ENCODE measurements around the gene POU6F2. TPM values are rescaled to one million over a fixed set of nuclear protein-coding genes. Genes with fewer than 3 reads are reported as not detected.

Gene POU6F2
- total RNA-seq, 2 experiments from 2014 or later = not detected

DNA sequence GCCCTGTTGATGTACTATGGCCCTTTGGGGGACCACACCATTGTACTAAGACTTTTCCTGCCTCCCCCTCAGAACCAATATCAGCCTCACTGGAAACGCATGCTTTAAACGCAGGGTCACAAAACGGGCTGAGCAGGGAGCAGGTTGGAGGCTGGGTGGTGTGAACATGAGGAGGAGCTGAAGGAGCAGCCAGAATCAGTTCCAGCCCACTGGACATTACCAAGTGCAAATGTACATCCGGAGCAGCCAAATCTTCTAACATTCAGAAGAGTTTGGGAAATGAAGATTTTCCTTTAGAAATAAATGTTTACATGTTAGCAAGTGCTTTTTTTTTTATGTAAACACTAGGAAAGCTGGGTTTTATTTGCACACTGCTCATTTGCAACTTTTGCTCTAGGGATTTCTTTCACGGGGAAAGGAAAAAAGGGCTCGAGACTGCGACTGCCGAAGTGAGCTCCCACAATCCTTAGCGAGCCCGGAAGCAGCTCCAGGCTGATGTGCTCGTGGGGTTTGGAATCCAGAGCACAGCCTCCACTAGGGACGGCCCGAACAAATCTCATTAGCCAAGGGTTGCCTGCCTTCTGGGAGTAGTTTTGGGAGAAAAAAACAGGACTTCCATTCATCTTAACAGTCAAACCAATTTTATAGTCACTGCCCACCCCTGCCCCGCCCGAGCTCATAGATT is 480.5 kb downstream of the POU6F2 start:
- CTCF ChIA-PET = interaction anchor here (0.5 kb wide), 1 partner anchor 10 kb away, joined by 3 read pairs; no protein-coding TSS in a partner anchor
- no peak for DNase-seq
- peaks cover 13% of the 10 kb centered on the region for H3K27me3 Mint-ChIP-seq
- no peak overlapping the region for H3K4me3 Mint-ChIP-seq
- no peaks in the 10 kb centered on the region for H3K36me3 Mint-ChIP-seq (ENCODE audit: low read depth)
- no peaks in the 10 kb centered on the region for H3K9me3 Mint-ChIP-seq
- POLR2A ChIA-PET = no interaction called here
- H3K27ac Mint-ChIP-seq = no peak overlapping the region
- no peaks in the 10 kb centered on the region for H3K4me1 Mint-ChIP-seq

DNA sequence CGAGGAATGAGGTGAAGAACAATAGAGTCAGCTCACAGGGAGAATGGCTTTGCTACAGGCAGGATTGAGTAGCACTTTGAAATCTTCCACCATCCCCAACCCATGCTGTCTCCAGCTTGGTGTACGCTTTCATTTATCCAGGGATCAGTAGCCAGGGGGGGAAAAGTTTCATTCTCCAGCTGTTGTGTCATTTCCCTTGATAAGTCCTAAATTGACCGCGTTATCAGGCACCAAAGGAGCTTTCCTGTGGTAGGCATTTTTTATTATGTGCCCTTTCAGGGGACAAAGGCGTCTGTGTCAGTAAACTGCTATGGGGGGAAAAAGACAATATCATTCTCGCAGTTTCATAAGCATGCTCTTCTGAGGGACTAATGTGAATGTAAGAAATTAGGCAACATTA is 481.9 kb downstream of the POU6F2 start:
- Mint-ChIP-seq H3K9me3 (no peaks in the 10 kb centered on the region), H3K4me1 (no peaks in the 10 kb centered on the region), H3K27me3 (peaks cover 16% of the 10 kb centered on the region), H3K27ac (no peak overlapping the region), H3K36me3 (ENCODE audit: low read depth) (no peaks in the 10 kb centered on the region), H3K4me3 (no peak overlapping the region)
- no peak for DNase-seq
- CTCF ChIA-PET = no interaction called here
- POLR2A ChIA-PET = no interaction called here

DNA sequence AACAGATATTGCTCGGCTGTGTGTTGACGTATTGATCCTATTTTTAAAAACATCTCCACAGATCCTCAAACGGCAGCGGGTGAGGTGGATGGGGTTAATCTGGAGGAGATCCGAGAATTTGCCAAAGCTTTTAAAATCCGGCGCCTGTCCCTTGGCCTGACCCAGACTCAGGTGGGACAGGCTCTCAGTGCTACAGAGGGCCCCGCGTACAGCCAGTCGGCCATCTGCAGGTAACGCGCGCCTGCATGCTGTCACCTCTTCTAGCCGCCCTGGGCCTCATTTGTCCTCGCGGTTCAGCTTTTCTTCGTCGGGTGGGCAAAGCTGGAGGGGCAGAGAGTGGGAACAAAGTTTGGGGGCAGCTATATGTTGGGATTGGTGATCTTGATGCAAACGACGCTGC is 482.8 kb downstream of the POU6F2 start:
- H3K27me3 Mint-ChIP-seq = peaks cover 23% of the 10 kb centered on the region
- DNase-seq = no peak
- H3K4me1 Mint-ChIP-seq = peaks cover 6% of the 10 kb centered on the region
- no peak overlapping the region for H3K27ac Mint-ChIP-seq
- ChIA-PET CTCF (no interaction called here), POLR2A (no interaction called here)
- H3K9me3 Mint-ChIP-seq = no peaks in the 10 kb centered on the region
- no peaks in the 10 kb centered on the region for H3K36me3 Mint-ChIP-seq (ENCODE audit: low read depth)
- H3K4me3 Mint-ChIP-seq = no peak overlapping the region

DNA sequence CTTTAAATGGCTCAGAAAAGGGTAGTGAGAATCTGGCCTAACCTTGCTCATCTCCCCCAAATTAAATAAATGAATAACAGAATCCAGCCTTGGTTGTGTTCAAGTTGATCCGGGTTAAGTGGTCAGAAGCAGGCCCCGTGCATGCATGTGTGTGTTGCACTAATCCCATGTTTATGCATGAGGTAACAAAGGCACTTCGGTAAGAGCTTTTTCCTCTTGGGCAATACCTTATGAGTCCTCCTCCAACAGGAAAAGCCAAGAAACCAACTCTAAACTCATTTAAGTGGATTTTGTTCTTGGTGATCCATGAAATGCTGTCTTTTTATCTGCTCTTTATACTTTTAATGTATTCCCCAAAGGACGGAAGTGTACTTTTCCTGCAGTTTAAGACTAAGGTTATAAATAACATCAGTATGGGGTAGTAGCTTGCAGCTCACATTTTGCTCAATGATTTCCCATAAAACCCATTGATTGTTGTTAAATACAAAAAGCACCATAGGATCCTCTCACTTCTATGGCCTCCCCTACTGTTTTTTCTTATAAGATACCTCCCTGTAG is 483.6 kb downstream of the POU6F2 start:
- Mint-ChIP-seq H3K4me3 (no peak overlapping the region), H3K9me3 (no peaks in the 10 kb centered on the region), H3K4me1 (peaks cover 8% of the 10 kb centered on the region), H3K36me3 (ENCODE audit: low read depth) (no peaks in the 10 kb centered on the region), H3K27me3 (peaks cover 29% of the 10 kb centered on the region), H3K27ac (no peak overlapping the region)
- CTCF ChIA-PET = interaction anchor here (3.4 kb wide), 1 partner anchor 8 kb away, joined by 22 read pairs; no protein-coding TSS in a partner anchor
- POLR2A ChIA-PET = no interaction called here
- DNase-seq = no peak

DNA sequence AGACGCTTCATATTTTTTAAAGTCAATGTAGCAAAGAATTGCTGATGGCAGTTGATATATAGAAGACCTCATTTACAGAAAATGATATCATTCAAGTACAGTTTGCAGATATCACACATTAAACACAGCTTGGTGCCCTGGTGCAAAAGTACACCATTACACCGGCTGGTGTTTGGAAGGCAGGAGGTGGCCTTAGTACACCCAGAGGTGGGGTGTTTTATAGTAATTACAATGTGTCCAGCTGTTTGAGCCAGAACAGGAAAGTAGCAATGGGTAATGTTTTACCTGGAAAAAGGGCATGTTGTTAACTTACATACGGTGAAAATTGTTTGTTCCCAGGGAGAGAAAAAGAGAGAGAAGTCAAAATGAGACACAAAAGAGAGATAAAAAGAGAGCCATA is 485.5 kb downstream of the POU6F2 start:
- Mint-ChIP-seq H3K4me1 (peaks cover 8% of the 10 kb centered on the region), H3K27me3 (peaks cover 33% of the 10 kb centered on the region), H3K9me3 (no peaks in the 10 kb centered on the region), H3K36me3 (ENCODE audit: low read depth) (no peaks in the 10 kb centered on the region), H3K4me3 (no peak overlapping the region), H3K27ac (no peak overlapping the region)
- ChIA-PET POLR2A (no interaction called here), CTCF (interaction anchor here (1.0 to 3.4 kb wide), 2 partner anchors 10 to 666 kb away, joined by 3 to 22 read pairs; no protein-coding TSS in a partner anchor)
- DNase-seq = no peak

DNA sequence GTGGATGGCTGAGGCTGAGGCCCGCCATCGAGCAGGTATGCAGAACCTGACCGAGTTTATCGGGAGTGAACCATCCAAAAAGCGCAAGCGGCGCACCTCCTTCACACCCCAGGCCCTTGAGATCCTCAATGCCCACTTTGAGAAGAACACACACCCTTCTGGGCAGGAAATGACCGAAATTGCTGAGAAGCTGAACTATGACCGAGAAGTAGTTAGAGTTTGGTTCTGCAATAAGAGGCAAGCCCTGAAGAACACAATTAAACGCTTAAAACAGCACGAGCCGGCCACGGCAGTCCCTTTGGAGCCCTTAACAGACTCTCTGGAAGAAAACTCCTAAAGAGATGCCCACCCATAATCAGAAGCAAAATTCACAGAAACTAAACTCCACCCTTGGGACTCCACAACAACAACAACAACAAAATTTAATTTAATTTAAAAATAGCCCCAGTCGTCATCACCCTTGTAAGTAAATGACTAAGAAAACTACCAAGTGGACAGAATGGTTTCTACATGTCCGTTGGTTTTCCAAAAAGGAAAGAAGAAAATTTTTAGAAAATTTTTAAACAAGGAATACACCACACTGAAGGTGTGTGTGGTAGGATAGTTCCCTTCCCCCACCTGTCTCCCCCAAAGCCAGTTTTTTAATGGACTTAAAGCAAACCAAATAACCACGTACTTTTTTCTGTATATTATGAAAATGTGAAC is 486.8 kb downstream of the POU6F2 start:
- POLR2A ChIA-PET = no interaction called here
- CTCF ChIA-PET = interaction anchor here (1.0 to 3.4 kb wide), 2 partner anchors 11 to 668 kb away, joined by 3 to 22 read pairs; no protein-coding TSS in a partner anchor
- Mint-ChIP-seq H3K4me1 (peaks cover 8% of the 10 kb centered on the region), H3K36me3 (ENCODE audit: low read depth) (no peaks in the 10 kb centered on the region), H3K9me3 (no peaks in the 10 kb centered on the region), H3K4me3 (no peak overlapping the region), H3K27ac (no peak overlapping the region), H3K27me3 (peaks cover 35% of the 10 kb centered on the region)
- DNase-seq = no peak

DNA sequence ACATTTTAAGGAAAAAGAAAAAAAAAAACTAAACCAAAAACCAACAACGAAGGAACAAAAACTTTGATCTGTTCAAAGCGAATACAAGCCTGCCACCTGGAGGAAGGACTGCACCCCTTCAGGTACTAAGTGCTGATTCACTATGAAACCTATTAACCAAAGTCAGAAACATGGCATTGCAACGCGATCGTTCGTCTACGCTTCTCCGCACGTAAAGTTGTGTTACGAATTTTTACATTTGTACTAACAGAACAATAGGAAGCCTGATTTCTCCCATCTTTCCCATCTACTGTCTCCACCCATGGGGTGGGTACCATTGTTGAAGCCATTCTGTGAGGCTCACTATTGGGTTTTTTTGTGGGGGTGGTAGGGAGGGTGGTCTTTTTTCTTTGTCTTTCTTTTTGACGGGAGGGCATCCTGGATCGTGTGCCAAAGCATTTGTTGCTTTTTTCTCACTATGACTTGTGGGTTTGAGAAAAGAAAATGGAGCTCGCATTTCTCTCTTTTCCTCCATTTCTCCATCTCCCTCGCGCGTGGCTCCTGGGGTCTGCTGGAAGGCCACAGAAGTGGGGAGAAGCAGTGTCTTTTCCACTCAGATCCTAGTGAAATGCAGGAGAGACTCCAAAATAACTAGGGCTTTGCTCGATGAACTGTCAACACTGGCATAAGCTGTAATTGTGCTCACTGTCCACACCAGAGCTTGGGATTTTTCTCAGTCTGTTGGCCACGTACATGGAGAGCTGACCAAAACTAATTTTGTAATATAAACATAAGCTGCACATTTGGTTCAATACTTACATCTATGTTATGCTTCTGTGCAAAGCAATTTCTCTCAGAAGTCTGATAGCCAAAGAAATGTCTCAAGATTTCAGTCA is 487.6 kb downstream of the POU6F2 start:
- Mint-ChIP-seq H3K27ac (no peak overlapping the region), H3K4me1 (peaks cover 8% of the 10 kb centered on the region), H3K9me3 (no peaks in the 10 kb centered on the region), H3K4me3 (no peak overlapping the region), H3K27me3 (peaks cover 35% of the 10 kb centered on the region), H3K36me3 (ENCODE audit: low read depth) (no peaks in the 10 kb centered on the region)
- DNase-seq = peak; percentile 41
- POLR2A ChIA-PET = no interaction called here
- CTCF ChIA-PET = interaction anchor here (0.7 to 1.0 kb wide), 2 partner anchors 12 to 669 kb away, joined by 3 to 4 read pairs; no protein-coding TSS in a partner anchor

DNA sequence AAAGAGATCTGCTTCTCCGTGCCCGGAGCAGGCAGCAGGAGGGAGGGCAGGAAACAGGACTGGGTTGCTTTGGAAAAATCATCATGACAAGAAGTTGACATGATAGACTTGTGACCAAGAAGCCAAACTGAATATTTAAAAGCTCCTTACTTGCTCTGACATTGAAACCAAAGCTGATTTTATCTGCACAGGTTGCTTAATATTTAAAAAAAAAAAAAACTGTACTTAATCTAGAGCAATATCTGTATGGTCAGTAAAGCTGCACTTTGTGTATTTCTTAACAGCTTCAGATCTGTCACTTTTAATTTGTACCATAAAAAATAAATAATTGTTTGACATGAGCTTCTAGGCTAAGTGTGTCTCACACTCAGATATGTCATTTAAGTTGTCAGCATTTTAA is 490.6 kb downstream of the POU6F2 start:
- peaks cover 35% of the 10 kb centered on the region for H3K27me3 Mint-ChIP-seq
- POLR2A ChIA-PET = interaction anchor here (0.6 kb wide), 1 partner anchor 560 kb away, joined by 3 read pairs; no protein-coding TSS in a partner anchor

DNA sequence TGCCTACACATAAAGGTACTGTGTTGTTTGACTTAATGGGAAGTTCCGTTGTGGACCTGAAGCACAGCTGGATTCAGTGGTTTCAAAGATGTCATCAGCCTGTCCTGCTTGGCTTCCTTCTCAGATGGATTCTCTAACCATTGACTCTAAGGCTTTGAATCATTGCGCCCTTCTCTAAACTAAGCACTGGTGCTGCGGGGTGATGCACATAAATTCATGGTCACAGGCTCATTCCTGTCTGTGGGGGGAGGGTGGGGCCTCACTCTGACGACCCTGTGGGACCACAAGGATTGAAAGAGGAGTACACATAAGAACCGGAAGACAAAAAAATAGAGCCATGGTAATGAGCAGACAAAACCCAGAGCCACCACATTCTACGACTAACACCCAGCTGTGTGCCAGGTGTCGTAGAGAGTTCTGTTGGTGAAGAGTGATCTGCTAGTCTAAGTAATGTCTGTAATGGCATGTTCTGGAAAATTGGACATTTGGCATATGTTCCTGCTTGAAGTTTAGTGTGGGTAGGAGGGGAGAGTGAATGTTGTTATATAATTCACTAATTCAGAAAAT is 491.2 kb downstream of the POU6F2 start:
- ChIA-PET POLR2A (no interaction called here), CTCF (interaction anchor here (1.1 to 3.1 kb wide), 2 partner anchors 15 to 39 kb away, joined by 3 to 16 read pairs; no protein-coding TSS in a partner anchor)
- Mint-ChIP-seq H3K4me1 (peaks cover 8% of the 10 kb centered on the region), H3K27me3 (peaks cover 33% of the 10 kb centered on the region), H3K9me3 (no peaks in the 10 kb centered on the region), H3K27ac (no peak overlapping the region), H3K4me3 (no peak overlapping the region), H3K36me3 (ENCODE audit: low read depth) (no peaks in the 10 kb centered on the region)
- no peak for DNase-seq

More for the DNA sequence above, 490.6 kb downstream of the POU6F2 start:
- DNase-seq = no peak
- Mint-ChIP-seq H3K27ac (no peak overlapping the region), H3K9me3 (no peaks in the 10 kb centered on the region), H3K4me3 (no peak overlapping the region), H3K36me3 (ENCODE audit: low read depth) (no peaks in the 10 kb centered on the region), H3K4me1 (peaks cover 8% of the 10 kb centered on the region)
- CTCF ChIA-PET = interaction anchor here (0.7 to 3.1 kb wide), 2 partner anchors 10 to 14 kb away, joined by 3 to 16 read pairs; no protein-coding TSS in a partner anchor

DNA sequence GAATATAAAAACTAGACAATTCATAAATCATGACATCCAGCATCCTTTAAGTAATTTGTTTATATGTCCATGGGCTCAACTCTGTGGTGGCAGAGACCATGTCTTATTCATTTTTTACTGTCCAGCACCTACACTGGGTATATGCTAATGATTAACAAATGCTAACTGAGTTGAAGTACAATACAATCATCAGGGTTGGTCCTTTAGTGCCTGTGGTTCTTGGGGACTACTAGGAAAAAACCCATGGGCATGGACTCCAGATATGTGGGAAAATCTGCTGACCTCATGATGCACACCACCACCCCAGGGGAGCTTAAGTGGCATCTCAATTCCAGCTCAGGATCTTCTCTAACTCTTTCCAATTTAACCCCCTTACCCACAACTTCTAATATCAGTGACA is 503.2 kb downstream of the POU6F2 start:
- Mint-ChIP-seq H3K4me3 (no peak overlapping the region), H3K36me3 (ENCODE audit: low read depth) (no peaks in the 10 kb centered on the region), H3K27ac (no peak overlapping the region), H3K27me3 (peaks cover 26% of the 10 kb centered on the region), H3K4me1 (no peaks in the 10 kb centered on the region), H3K9me3 (no peaks in the 10 kb centered on the region)
- CTCF ChIA-PET = no interaction called here
- no peak for DNase-seq
- POLR2A ChIA-PET = no interaction called here

DNA sequence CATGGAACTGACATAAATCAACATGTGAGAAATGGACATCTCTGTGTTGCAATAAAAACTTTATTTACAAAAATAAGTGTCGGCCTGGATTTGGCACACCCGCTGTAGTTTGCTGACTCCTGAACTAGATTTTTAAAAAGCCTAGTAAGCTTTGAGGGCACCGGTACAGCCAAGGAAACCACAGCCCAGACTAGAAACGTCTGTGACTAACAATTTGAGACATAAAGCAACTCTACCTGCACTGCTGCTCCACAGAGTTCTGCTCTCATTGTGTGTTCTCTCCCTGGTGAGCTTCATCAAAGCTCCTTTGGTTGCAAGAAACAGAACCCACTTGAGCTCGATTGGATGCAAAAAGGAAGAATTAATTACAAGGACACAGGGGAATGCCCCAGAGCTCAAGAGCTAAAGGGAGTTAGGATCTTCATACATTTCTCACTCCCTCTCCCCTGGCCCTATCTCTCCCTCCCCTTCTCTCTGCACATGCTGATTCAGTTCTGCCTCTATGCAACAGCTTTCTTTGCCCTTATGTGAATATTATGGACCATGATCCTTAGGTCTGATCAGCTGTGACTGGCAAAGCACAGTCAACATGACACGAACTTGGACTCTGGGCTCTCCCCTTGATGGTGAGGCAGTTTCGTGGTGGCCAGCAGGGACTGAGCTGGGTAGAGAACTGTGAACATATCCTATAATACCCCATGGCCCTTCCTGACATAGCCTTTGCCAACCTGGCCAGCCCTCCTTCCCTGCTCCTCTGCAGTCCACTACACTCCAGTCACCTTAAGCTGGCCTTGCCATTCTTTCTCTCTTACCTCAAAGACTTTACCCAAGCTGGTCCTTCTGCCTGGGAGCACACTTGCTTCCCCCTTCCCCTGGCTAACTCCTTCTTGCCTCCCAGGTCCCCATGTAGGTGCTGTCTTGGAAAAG is 511.0 kb downstream of the POU6F2 start:
- Mint-ChIP-seq H3K4me1 (peaks cover 3% of the 10 kb centered on the region), H3K4me3 (no peak overlapping the region), H3K9me3 (no peaks in the 10 kb centered on the region), H3K27ac (no peak overlapping the region), H3K36me3 (ENCODE audit: low read depth) (no peaks in the 10 kb centered on the region), H3K27me3 (peaks cover 45% of the 10 kb centered on the region)
- DNase-seq = no peak
- POLR2A ChIA-PET = no interaction called here
- CTCF ChIA-PET = no interaction called here

DNA sequence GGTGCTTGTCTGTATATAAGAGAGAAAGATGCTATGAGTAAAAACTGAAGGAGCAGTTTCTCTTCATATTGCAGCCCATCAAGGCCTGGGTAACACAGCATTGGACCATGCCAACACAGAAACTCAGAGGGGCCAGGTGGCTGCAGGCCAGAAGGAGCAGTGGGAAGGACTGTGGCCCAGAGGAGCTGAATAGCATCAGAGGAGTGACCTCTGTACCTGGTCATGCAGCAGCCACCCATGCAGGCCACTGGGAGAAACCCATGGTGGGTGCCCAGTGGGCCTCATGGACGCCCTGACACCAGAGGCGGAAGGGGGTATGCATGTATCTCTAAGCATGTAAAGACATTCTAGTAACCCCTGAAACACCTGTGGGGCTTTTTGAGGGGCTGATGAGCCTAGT is 512.6 kb downstream of the POU6F2 start:
- CTCF ChIA-PET = no interaction called here
- H3K27ac Mint-ChIP-seq = no peak overlapping the region
- H3K9me3 Mint-ChIP-seq = no peaks in the 10 kb centered on the region
- H3K36me3 Mint-ChIP-seq (ENCODE audit: low read depth) = no peaks in the 10 kb centered on the region
- H3K4me1 Mint-ChIP-seq = peaks cover 3% of the 10 kb centered on the region
- POLR2A ChIA-PET = no interaction called here
- no peak for DNase-seq
- H3K27me3 Mint-ChIP-seq = peaks cover 41% of the 10 kb centered on the region
- H3K4me3 Mint-ChIP-seq = no peak overlapping the region
